K562 (cell line): Measurements from ENCODE around the gene NEMP2. TPM values are rescaled to one million over a fixed set of nuclear protein-coding genes. Genes with fewer than 3 reads are reported as not detected.

Experiments
- ETV1 ChIP-seq: fragments of 450-650 bp; conservative IDR thresholded peaks from 2 replicates; pipeline ENCODE4 v1.6.1; 2016; ENCODE audit warnings: missing genetic modification characterization, control low read depth, low read depth, missing compliant biosample characterization
- HDAC1 ChIP-seq, 2 experiments: fragments of 450-650 bp; IDR thresholded peaks; 2 replicates each; pipeline ENCODE4 v1.6.1; 2016 to 2017; ENCODE audit warnings: inconsistent platforms in 1 of 2, mild to moderate bottlenecking in 1 of 2, moderate library complexity in 1 of 2
- HDAC6 ChIP-seq: IDR thresholded peaks from 2 replicates; pipeline ENCODE4 v1.6.1; 2012; ENCODE audit warnings: low read depth, mild to moderate bottlenecking, control low read depth, inconsistent platforms, low read length, moderate library complexity
- MGA ChIP-seq: fragments of 450-650 bp; IDR thresholded peaks from 2 replicates; pipeline ENCODE4 v1.6.1; 2016; ENCODE audit warnings: mild to moderate bottlenecking, moderate library complexity
- REST ChIP-seq, 2 experiments: fragments of 450-650 bp; formaldehyde crosslinking in 1 of 2; IDR thresholded peaks; 2 replicates each; pipeline versions ENCODE4 v1.4.0 to v1.6.1; 2014 to 2020; ENCODE audit warnings: mild to moderate bottlenecking in 2 of 2, borderline replicate concordance in 1 of 2, low read depth in 1 of 2
- U2AF1 ChIP-seq: fragments of 200-400 bp; formaldehyde crosslinking; optimal IDR thresholded peaks from 2 replicates; pipeline ENCODE3; 2017; ENCODE audit warnings: mild to moderate bottlenecking, low read depth, low read length, moderate library complexity
- polyA plus RNA-seq, 8 experiments: library from polyadenylated mRNA; depleted of rRNA in 4 of 8; stranded (reverse) in 5 of 8; unstranded in 3 of 8; fragments of >200 nt; fragmentation: Nextera tagmentation in 2 of 8; fragmentation: Illumina TruSeq in 1 of 8; extraction: Ambion mirVana in 2 of 8; extraction: Trizol in 1 of 8; gene quantifications; 2 replicates each; pipeline versions ENCODE4 v1.2.1 to v1.2.3, GENCODE V29; 2011 to 2014; ENCODE audit warnings: inconsistent platforms in 1 of 8, missing spikeins in 1 of 8
- total RNA-seq, 7 experiments: library from RNA; depleted of rRNA in 6 of 7; stranded (reverse); fragments of >200 nt in 6 of 7; fragmentation: Illumina TruSeq in 2 of 7; extraction: Trizol in 2 of 7; gene quantifications; 2 replicates each; pipeline versions ENCODE4 v1.2.1 to v1.2.3, GENCODE V29; 2011 to 2021; ENCODE audit warnings: low replicate concordance in 1 of 7

Gene NEMP2
- total and polyA plus RNA-seq, 9 of the 15 experiments (the other 6 are each of a cell fraction or from before 2014, with no cell fraction given): 0.32 to 3.0 (median 1.7) TPM

GRCh38 chr2:190534310-190535120 lies at the start of gene NEMP2 (continued):
- peak; percentile 86 for TF ChIP-seq MGA
- peak; percentile 83 for TF ChIP-seq U2AF1
- TF ChIP-seq HDAC6: no peak
- TF ChIP-seq HDAC1 (IDR thresholded peaks at IDR 0.05): 0 out of 4 replicates have a peak, but pooled peaks of 1 of the 2 experiments have one; percentile 18
- TF ChIP-seq REST (IDR thresholded peaks at IDR 0.05; ENCODE audit: borderline replicate concordance): peak; percentile 12; the same call in 1 of the 2 replicates
- TF ChIP-seq REST (CRISPR knock-in tag; IDR thresholded peaks at IDR 0.05; ENCODE audit: low read depth): no peak
- peak; percentile 68 for TF ChIP-seq ETV1
